SU-DHL-6 (cell line): ENCODE measurements around the gene HSF2BP.

Source experiments
- CTCF ChIP-seq: fragments of 200-600 bp; sonication (generic); IDR thresholded peaks from one replicate; pipeline ENCODE4 v1.5.1; 2017; ENCODE audit warnings: antibody characterized with exemption, mild to moderate bottlenecking, low read length, moderate library complexity; ENCODE audit not compliant: insufficient read depth, poor library complexity, severe bottlenecking
- EZH2phosphoT487 ChIP-seq: fragments of 200-600 bp; sonication (generic), shearing (Covaris generic); conservative IDR thresholded peaks from 2 replicates; pipeline ENCODE4 v1.6.1; 2018; ENCODE audit warnings: mild to moderate bottlenecking, antibody characterized with exemption, low read length, moderate library complexity, mixed read lengths

DNA sequence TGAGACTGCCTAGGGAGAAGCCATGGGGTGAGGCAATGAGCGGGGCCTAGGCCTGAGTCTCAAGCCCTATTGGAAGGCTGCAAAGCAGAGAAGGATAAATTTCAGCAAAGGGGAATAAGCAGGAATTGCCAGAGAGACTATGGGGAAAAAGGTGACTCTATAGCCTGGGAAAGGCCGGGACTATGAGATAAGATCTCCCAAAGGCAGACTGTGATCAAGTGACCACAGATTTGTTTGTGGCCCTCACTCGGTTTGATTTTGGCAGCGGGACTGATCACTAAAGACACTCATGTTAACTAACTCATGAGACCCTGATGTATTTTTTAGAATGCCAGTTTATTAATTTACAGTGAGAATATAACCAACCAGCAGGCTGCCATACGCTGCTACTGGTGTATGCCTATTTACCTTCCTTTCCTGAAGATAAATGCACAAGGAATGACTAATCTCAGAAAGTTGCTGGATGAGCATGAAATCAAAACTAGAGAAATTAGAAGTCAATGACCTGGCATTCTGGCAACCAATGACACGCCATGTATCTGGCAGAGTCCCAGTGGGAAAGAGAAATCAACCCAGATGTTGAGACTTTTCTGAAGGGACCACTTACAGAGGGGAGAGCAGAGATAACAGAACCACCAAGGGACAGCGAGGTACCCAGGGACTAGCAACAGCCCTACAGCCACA lies 4.3 kb downstream of the HSF2BP start:
- TF ChIP-seq CTCF = no peak
- no peak for TF ChIP-seq EZH2phosphoT487
